ENCODE data around the gene ATP13A3.

Gene ATP13A3

DNA sequence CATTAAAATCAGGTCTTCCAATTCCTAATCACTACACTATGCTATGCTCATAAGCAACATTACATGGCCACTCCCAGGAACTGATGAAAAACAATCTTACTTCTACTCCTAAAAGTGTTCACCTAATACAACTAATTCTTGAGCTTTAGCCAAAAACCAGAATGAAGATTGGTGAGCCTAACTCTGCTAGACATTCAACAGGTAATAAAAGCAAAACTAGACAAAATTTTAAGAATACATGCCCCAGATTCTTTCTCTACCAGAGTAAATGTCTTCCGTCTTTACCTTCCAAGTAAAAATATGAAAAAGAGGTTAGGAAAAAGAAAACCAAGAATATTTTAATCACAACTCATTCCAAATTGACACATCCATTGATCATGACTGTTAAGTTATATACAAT lies 31.3 kb downstream of the ATP13A3 start:
- Histone ChIP-seq H3K4me3 (ENCODE audit: low read depth, low read length, poor library complexity, severe bottlenecking) (no peak overlapping the region), H3K36me3 (ENCODE audit: insufficient read depth, low read length) (peaks cover 88% of the 10 kb centered on the region), H2AFZ (ENCODE audit: low read length) (no peak overlapping the region), H3K9ac (ENCODE audit: low read length) (no peak overlapping the region), H3F3A (ENCODE audit: insufficient read depth, low read length) (no peaks in the 10 kb centered on the region), H3K9me3 (ENCODE audit: low read length) (no peaks in the 10 kb centered on the region), H3K4me1 (ENCODE audit: insufficient read depth, low read length, severe bottlenecking) (no peaks in the 10 kb centered on the region), H3K9me2 (ENCODE audit: low read depth, low read length) (no peaks in the 10 kb centered on the region), H4K20me1 (ENCODE audit: insufficient read depth, low read length) (no peaks in the 10 kb centered on the region), H3K27ac (ENCODE audit: low read depth, low read length, poor library complexity, severe bottlenecking) (no peak overlapping the region), H3K27me3 (ENCODE audit: insufficient read depth, low read length) (no peaks in the 10 kb centered on the region), H3K4me2 (ENCODE audit: low read length) (no peak overlapping the region), H3K79me2 (ENCODE audit: insufficient read depth, low read length) (no peaks in the 10 kb centered on the region)
- TF ChIP-seq, protein P1, sequence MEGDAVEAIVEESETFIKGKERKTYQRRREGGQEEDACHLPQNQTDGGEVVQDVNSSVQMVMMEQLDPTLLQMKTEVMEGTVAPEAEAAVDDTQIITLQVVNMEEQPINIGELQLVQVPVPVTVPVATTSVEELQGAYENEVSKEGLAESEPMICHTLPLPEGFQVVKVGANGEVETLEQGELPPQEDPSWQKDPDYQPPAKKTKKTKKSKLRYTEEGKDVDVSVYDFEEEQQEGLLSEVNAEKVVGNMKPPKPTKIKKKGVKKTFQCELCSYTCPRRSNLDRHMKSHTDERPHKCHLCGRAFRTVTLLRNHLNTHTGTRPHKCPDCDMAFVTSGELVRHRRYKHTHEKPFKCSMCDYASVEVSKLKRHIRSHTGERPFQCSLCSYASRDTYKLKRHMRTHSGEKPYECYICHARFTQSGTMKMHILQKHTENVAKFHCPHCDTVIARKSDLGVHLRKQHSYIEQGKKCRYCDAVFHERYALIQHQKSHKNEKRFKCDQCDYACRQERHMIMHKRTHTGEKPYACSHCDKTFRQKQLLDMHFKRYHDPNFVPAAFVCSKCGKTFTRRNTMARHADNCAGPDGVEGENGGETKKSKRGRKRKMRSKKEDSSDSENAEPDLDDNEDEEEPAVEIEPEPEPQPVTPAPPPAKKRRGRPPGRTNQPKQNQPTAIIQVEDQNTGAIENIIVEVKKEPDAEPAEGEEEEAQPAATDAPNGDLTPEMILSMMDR (IDR thresholded peaks at IDR 0.05; ENCODE audit: low read length), result no peak
- TF ChIP-seq EZH2 (IDR thresholded peaks at IDR 0.05; ENCODE audit: borderline replicate concordance, low read length), result no peak

DNA sequence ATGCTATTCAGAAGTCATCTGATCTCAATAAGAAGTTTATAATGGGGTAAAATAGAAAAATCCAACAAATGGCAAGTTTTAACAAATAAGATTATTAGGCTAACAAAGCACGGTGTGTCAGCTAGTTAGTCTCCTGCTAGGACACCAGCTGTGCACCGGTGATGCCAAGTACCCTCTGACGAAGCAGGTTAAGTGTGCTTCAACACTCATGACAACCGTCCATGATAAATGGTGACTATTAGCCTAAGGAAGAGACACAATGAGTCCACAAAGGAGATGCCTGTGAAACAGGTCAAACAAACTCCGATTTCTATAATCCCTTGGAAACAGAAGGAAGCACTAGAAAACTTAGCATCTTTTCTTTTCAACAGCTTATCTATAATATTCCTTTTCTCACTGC lies 36.5 kb downstream of the ATP13A3 start:
- Histone ChIP-seq H3K4me3 (ENCODE audit: low read depth, low read length, poor library complexity, severe bottlenecking) (no peak overlapping the region), H3F3A (ENCODE audit: insufficient read depth, low read length) (no peaks in the 10 kb centered on the region), H3K27ac (ENCODE audit: low read depth, low read length, poor library complexity, severe bottlenecking) (no peak overlapping the region), H3K4me1 (ENCODE audit: insufficient read depth, low read length, severe bottlenecking) (no peaks in the 10 kb centered on the region), H3K36me3 (ENCODE audit: insufficient read depth, low read length) (peaks cover 95% of the 10 kb centered on the region), H3K9ac (ENCODE audit: low read length) (no peak overlapping the region), H4K20me1 (ENCODE audit: insufficient read depth, low read length) (no peaks in the 10 kb centered on the region), H3K9me3 (ENCODE audit: low read length) (no peaks in the 10 kb centered on the region), H3K4me2 (ENCODE audit: low read length) (no peak overlapping the region), H3K9me2 (ENCODE audit: low read depth, low read length) (no peaks in the 10 kb centered on the region), H3K27me3 (ENCODE audit: insufficient read depth, low read length) (no peaks in the 10 kb centered on the region), H2AFZ (ENCODE audit: low read length) (no peak overlapping the region), H3K79me2 (ENCODE audit: insufficient read depth, low read length) (no peaks in the 10 kb centered on the region)
- TF ChIP-seq, protein P1 (IDR thresholded peaks at IDR 0.05; ENCODE audit: low read length), result no peak
- TF ChIP-seq EZH2 (IDR thresholded peaks at IDR 0.05; ENCODE audit: borderline replicate concordance, low read length), result no peak

DNA sequence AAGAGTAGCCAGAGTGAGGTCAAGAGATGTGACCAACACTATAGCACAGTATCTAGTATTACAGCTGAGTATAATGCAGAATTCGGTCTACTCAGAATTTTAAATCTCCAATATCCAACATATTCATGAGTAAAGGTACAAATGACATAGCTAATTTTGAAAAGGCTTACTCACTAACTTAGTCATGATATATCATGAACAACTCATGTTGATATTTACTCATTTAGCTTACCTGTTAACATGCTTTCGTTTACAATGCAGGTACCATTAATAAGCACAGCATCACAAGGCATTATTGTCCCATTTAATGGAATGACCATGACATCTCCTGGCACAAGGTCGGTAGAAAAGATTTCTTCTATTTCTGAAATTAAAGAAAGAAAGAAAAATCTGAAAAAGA lies 36.9 kb downstream of the ATP13A3 start:
- TF ChIP-seq, protein P1 (IDR thresholded peaks at IDR 0.05; ENCODE audit: low read length), result no peak
- no peak for TF ChIP-seq EZH2 (IDR thresholded peaks at IDR 0.05; ENCODE audit: borderline replicate concordance, low read length)
- Histone ChIP-seq H3K36me3 (ENCODE audit: insufficient read depth, low read length) (peaks cover 95% of the 10 kb centered on the region), H3K4me2 (ENCODE audit: low read length) (no peak overlapping the region), H3K9ac (ENCODE audit: low read length) (no peak overlapping the region), H3K4me3 (ENCODE audit: low read depth, low read length, poor library complexity, severe bottlenecking) (no peak overlapping the region), H2AFZ (ENCODE audit: low read length) (no peak overlapping the region), H3K79me2 (ENCODE audit: insufficient read depth, low read length) (no peaks in the 10 kb centered on the region), H3F3A (ENCODE audit: insufficient read depth, low read length) (no peaks in the 10 kb centered on the region), H3K27me3 (ENCODE audit: insufficient read depth, low read length) (no peaks in the 10 kb centered on the region), H3K9me2 (ENCODE audit: low read depth, low read length) (no peaks in the 10 kb centered on the region), H3K4me1 (ENCODE audit: insufficient read depth, low read length, severe bottlenecking) (no peaks in the 10 kb centered on the region), H3K27ac (ENCODE audit: low read depth, low read length, poor library complexity, severe bottlenecking) (no peak overlapping the region), H4K20me1 (ENCODE audit: insufficient read depth, low read length) (no peaks in the 10 kb centered on the region), H3K9me3 (ENCODE audit: low read length) (no peaks in the 10 kb centered on the region)
